ENCODE data around the gene MRPS6.

Gene MRPS6

GRCh38 chr21:34105947-34106541 is 32.7 kb downstream of the MRPS6 start:
- no peak for DNase-seq

DNA sequence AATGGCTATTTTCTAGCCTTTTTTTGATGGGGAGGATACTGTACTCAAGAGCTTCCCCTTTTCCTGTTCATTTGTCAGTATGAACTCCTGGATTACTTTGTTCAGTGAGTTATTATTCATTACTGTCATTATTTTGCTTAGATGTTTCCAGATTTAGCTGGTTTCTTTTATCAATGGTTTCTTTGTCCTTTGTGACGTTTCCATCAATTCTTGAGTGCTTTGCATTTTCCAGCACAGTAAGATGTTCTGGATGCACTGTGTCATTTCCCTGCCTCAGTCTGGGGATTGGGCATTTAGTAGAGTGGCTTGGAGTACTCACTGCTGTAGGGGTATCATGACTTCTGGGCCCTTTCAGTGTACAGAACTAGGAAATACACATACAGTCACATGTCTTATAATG is 34.2 kb downstream of the MRPS6 start:
- DNase-seq, result no peak

DNA sequence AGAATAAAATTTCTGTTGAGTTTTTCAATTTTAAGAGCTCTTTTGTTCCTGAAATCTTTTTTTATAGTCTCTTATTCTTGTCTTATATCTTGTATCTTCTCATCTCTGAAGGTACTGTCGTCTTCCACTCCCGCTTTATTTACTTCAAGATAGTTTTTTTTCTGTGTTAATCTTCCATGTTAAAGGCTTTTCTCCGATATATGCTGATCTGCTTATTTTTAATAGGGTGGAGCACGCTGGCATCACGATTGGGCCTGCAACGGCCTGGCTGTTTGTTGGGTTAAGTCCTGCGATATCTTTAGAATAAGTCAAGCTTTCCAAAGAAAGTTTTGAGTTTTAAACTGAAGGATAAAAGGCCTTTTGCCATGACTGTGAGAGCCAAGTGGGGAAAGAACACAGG is 35.7 kb downstream of the MRPS6 start:
- DNase-seq, result no peak

DNA sequence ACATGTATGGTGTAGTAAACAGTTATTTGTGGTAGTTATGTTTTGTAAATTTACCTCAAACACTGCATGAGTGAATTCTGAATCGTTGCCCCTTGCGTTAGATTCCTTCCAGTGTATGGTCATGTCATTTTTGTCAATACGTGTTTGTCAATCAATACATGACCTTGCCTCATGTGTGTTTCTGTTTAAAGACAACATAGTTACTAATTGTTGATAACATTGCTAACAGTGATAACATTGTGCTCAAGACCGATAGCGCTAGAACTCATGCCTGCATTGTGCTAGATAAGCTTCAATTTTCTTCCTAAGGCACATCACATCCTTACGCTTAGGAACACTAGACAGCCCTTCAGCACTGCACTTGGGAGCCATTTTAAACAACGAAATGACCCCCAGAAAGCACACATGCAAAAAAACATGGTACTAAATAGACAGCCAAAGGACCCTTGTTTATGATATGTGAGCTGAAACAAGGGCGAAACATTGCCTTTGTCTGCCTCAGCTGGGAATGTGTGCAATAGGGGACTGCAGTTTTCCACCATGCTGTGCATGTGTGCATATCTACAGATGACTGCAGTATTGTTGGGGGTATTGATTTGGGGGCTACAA is 37.3 kb downstream of the MRPS6 start:
- DNase-seq, result no peak

- DNase-seq, result no peak
Observed at GRCh38 chr21:34112316-34113033, 39.1 kb downstream of the MRPS6 start.

- no peak for DNase-seq
Observed at GRCh38 chr21:34113842-34114241, 40.5 kb downstream of the MRPS6 start.

GRCh38 chr21:34115160-34115559 is 41.8 kb downstream of the MRPS6 start:
- no peak for DNase-seq

GRCh38 chr21:34116569-34116968 is 43.2 kb downstream of the MRPS6 start:
- no peak for DNase-seq

- DNase-seq, result no peak
Observed at GRCh38 chr21:34120867-34121266, 47.5 kb downstream of the MRPS6 start.

- no peak for DNase-seq
Observed at GRCh38 chr21:34122047-34122446, 48.7 kb downstream of the MRPS6 start.

GRCh38 chr21:34123609-34124008 is 50.2 kb downstream of the MRPS6 start:
- DNase-seq, result no peak

DNA sequence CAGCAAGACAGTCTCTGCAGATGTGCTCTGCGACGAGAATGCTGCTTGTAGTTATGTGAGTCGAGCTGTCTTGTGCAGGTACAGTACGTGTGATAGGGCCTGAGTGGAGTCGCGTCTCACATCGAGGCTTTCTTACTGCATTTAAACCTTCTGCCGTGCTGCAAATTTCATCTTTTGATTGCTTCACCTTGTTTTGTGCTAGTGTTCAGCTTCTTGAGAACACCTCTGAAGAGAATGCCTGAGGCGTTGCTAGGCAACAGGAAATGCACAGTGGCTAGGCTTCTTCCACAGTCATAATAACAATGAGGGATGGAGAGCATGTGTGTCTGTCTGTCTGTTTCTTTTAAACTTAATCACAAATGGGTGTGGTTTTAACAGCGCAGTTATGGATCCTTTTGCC is 52.9 kb downstream of the MRPS6 start:
- DNase-seq, result peak; percentile 26

DNA sequence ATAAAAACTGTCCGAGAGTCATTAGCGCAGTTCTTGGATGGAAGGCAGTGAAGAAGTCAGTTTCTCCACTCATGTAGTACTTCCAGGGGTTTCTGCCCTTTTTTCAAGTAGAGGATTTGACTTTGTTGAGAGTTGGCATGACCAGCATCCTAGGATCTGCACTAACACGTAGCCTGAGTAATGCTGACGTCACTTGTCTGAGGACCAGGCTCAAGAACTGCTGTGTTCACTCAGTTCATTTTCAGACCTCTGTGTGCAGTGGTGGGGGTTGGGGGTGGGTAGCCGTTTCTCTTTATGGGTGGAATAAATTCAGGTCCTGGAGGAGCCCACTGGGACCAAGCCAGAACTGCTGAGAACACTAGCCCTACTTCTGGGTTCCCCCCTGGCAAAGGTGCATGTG is 53.3 kb downstream of the MRPS6 start:
- DNase-seq, result no peak

DNA sequence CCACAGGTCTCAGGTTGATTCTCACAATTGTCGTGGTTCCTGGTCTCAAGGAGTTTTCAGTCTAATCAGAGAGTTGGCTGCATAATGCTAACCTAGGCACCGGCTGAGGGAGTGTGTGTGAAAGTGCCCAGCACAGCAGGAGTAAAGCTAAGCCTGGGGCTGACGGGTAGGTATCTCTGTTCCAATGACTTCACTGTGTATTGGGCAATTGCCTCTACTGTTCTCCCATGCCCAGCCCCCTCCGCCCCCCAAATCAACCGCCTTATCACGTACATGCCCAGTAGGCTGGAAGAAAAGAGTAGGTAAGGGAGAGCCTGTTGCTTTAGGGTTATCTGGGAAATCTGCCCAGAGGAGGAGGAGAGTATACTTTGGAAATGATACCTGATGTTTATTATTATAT is 54.7 kb downstream of the MRPS6 start:
- DNase-seq, result no peak

GRCh38 chr21:34128674-34129038 is 55.3 kb downstream of the MRPS6 start:
- no peak for DNase-seq

- DNase-seq, result peak; percentile 35
Observed at GRCh38 chr21:34129039-34129891, 55.9 kb downstream of the MRPS6 start.

DNA sequence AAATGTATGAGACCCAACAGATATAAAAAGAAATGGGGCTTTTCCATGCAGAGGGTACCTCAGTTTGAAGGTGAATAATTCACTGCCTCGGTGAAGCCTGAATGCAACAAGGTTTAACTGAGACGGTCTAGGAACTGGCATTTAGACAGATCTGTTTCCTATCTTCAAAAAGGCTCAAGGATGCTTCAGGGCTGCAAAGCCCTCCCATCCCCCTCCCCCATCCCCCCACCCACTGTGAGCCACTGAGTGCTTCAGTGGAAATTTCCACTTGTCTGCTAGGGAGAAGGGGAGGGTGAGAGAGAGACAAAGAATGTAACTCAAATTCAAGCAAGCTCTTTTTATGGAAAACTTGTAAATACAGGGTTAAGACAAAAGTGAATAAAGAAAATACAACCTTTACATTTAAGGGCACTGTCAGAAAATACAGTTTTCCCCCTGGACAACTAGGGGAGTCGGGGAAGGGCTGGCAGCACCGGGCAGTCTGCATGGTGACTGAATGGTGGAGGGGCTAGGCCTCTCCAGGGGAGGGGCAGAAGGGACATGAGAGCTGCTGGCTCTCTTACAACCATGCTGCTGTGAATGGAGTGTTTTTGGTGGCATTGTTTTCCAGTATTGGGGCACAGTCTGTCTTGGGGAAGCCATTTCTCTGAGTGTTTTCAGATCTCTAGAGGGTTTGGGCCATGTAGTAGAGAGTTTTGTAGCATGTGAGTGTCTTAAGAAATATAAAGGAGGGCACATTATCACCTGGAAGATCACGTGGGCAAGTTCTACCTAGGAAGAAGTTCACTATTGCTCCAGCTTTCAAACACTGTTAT is 56.7 kb downstream of the MRPS6 start:
- DNase-seq, result no peak

DNA sequence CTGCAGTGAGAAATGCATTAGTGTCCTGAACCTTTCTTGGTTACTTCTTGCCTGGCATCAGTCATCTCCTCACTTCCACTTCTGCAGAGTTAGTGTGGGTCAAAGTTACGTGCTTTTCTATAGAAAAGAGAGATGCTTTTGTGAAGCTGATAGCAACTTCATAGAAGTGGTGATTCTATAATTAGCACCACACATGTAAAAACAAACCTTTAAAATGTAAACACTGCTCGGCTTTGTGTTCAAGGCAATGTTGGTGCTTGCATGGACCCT is 57.3 kb downstream of the MRPS6 start:
- no peak for DNase-seq

GRCh38 chr21:34131586-34131985 is 58.2 kb downstream of the MRPS6 start:
- no peak for DNase-seq

DNA sequence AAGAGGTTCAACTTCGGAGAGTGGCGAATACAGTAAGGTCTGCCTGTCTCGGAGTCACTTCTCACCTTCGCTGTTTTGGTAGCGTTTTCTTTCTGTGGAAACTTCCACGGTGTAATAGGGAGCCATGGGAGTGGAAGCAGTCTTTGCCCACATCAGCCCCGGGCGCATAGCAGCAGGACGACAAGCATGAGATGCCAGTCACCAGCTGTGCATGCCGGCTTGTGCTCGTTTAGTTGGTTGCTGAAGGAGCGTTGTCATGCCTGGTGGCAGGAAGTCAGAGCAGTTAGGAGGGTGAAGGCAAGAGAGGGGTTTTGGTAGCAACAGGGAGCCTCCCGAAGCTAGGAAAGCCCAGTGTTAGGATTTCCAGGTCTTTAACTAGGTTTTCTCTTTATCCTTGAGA is 58.8 kb downstream of the MRPS6 start:
- DNase-seq, result no peak

GRCh38 chr21:34132926-34133325 is 59.5 kb downstream of the MRPS6 start:
- no peak for DNase-seq

GRCh38 chr21:34133392-34133791 is 60.0 kb downstream of the MRPS6 start:
- DNase-seq, result no peak

- no peak for DNase-seq
Observed at GRCh38 chr21:34133802-34134201, 60.4 kb downstream of the MRPS6 start.

Data from CD4-positive, alpha-beta T cell treated with Interferon gamma for 1 hour (primary cell).